ENCODE results near the gene BIRC5.
A peak's percentile ranks its signal among the peaks of the same experiment; 100 is the strongest.

Gene BIRC5

DNA sequence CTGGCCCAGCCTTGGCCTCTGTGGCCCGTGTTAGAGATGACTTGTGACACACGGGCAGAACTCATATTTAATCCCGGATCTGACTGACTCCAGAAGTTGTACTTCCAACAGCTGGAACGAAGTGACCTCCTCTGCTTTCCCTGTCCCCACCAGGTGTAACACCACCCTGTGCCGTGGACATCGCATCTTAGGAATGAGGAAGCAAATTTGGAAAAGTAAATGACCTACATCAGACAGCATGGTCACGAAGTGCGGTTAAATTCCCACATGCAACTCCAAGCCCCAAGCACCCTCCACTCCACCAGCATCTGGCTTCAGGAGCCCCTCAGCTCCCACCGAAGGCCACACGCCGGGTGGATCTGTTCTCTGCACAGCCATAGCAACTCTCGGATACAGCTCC, 30.1 kb upstream of the BIRC5 start:
- no peak for DNase-seq

DNA sequence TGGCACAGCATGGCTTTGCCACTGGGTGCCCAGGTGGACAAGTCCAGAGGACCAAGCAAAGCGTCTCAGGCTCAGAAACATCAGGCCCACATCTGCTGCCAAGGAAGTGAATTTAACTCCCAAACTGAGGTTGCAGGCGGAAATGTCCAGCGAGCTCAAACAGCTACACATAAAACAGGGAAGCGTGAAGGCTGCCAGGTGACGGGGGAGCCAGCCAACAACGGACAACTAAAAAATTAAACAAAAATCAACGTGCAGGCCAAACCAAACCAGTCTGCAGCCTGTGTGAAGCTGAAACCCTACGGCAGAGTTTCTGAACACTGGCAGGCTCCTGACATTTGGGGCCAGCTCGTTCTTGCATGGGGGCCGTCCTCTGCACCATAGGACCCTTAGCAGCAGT, 29.7 kb upstream of the BIRC5 start:
- DNase-seq = no peak

DNA sequence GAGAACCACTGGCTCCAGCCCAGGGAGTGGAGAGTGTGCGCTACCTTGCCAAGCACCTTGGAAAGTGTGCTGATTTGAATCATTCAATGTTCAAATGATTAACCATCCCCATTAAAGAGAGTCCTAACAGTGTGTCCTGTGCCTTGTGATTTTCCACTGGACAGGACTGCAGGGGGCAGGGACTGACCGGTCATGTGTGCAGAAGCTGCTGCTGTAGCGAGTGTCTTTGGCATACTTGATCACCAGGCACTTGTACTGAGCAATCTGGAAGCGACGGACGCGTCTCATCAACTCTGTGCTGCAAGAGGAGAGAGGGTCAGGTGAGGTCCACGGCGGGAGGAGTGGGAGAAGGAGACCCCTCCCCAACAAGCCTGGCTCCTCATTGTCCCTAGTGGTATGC, 29.2 kb upstream of the BIRC5 start:
- no peak for DNase-seq

DNA sequence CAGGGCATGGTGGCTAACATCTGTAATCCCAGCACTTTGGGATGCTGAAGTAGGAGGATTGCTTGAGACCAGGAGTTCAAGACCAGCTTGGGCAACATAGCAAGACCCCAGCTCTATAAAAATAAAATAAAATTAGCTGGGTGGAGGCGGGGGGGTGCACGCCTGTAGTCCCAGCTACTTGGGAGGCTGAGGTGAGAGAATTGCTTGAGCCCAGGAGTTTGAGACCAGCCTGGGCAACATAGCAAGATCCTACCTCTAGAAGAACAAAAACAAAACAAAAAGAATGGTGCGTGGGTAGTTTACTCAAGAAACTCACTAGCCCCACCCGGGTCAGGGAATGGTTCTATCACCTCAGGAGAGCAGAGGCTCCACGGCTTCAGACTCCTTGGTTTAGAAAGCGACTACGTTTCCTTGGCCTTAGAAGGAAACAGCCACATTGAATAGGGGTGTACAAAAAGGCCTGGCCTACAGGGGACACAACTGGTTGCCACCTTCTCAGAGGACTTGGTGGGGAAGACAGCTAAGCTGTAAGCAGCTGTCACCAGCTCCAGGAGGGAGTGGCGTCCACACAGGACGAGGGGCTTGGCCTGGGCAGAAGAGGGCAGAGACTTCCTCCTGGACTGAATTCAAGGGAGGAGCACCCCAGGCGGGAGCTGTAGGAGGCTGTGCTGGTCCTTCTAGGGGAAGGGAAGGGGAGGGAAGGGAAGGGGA, 27.9 kb upstream of the BIRC5 start:
- DNase-seq = no peak

DNA sequence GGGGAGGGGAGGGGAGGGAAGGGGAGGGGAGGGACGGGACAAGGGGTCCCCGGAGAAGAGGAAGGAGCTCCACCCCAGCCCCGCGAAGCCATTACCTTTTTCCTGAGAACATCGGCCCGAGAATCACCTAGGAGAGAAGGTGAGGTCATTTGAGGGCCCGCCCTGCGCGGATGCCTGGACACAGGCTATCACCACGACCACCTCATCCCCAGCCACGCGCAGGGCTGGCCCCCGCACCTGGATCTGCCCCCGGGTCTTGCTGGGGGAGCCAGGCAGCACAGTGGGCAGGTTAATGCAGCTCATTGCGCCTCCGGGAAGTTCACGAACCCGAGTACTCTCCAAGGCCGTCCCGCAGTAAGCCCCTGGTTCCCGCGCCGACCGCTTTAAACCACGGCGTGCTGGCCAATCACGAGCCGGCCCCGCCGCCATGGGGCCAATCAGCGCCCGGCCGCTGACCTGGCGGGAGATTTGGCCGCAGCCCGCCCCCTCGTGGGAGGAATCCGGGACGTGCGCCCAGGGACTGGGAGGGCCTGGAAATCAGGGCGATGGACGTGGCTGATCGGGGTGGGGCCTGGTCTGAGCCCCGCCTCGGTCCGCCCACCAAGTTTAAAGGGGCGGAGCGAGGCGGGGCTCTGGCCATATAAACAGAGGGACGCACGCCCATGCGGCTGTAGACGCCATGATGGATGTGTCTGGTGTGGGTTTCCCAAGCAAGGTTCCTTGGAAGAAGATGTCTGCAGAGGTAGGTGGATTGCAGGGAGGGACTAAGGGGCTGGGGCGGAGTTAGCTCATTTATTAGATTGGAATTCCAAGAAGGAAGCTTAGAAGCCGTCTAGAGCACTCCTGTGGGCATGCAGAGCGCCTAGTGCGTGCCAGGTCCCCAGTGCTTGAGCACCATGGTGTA, 27.1 kb upstream of the BIRC5 start, which contains the start of the genes AFMID and TK1:
Gene AFMID (plus strand): TSS at position 671 of the 904 bp plus-strand sequence. CDS start 9 bp downstream, at position 680.
Gene TK1 (minus strand): TSS at position 361 of the 904 bp plus-strand sequence. CDS start 58 bp downstream, at position 303.
- DNase-seq = peak; percentile 32 to 98 (median 92)

DNA sequence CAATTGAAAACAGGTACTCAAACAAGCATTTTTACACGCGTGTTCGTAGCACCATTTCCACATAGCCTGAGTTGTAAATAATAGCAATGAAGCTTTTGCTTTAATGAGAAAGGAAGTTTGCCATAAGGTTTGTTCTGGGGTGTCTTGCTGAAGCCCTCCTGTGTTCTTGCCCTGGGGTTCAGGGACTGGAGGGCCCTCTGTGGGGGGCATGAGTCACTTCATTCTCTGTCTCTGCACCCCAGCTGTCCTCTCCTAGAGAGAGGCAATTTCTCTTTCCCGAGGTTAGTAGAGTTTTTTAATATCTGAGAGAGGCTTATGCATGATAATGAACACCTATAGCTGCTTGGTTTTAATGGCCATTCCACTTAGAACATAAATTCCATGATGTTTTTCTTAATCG, 17.3 kb upstream of the BIRC5 start:
- DNase-seq = no peak

DNA sequence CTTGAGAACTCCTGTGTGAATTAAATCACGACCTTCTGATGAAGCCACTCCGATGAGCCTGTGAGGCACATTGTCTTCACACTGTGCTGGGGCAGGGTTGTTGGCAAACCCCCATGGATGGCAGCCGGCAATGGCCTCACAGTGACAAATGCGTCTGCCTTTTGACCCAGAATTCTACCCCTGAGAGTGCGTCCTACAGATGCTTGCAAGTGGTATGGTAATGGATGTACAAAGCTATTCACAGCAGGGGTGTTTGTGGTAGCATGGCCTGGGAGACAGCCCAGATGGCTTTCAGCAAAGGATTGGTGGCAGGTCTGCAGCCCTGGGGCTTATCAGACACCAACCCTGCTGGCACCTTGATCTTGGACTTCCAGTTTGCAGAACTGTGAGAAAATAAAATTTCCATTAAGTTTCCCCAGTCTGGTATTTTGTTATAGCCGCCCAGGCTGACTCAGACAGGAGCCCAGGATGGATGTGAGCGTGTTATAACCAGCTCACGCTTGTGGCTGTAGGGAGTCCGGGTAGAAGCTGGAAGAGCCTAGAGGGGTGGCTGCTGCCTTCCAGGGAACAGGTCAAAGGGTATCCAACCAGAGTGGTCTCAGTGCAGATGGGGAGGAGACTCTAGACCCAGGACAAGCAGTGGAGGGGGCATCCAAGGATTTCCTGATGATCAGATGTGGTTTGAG, 16.8 kb upstream of the BIRC5 start:
- DNase-seq = peak in 20 of 58 donors; percentile 6 to 53 (median 28)

DNA sequence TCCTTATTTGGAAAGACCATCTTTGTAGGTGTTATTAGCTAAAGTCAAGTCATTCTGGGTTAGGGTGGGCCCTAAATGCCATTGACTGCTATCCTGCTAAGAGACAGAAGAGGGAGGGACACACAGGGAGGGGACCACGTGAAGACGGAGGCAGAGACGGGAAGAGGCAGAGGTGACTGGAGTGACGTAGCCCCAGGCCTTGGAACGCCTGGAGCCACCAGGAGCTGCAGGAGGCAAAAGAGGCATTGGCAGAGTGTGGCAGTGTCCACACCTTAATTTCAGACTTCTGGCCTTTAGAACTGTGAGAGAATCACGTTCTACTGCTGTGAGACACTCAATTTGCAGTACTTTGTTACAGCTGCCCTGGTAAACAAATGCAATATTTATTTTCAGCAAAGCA, 13.6 kb upstream of the BIRC5 start:
- DNase-seq = no peak

DNA sequence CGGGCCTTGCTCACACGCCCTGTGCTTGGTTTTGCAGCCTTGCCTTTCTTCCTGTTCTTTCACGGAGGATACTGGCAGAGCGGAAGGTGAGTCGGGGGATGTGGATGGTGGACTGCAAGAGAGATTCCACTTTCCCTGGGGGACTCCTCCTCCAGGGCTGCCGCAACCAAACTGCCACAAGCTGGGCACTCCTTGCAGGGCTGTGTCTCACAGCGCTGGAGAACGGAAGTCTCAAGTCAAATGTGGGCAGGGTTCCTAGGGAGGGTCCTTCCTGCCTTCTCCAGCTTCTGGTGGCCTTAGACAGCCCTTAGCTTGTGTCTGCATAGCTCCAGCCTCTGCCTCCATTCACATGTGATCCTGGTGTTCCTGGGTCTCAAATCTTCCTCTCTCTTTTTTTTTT, 11.4 kb upstream of the BIRC5 start:
- DNase-seq = no peak

DNA sequence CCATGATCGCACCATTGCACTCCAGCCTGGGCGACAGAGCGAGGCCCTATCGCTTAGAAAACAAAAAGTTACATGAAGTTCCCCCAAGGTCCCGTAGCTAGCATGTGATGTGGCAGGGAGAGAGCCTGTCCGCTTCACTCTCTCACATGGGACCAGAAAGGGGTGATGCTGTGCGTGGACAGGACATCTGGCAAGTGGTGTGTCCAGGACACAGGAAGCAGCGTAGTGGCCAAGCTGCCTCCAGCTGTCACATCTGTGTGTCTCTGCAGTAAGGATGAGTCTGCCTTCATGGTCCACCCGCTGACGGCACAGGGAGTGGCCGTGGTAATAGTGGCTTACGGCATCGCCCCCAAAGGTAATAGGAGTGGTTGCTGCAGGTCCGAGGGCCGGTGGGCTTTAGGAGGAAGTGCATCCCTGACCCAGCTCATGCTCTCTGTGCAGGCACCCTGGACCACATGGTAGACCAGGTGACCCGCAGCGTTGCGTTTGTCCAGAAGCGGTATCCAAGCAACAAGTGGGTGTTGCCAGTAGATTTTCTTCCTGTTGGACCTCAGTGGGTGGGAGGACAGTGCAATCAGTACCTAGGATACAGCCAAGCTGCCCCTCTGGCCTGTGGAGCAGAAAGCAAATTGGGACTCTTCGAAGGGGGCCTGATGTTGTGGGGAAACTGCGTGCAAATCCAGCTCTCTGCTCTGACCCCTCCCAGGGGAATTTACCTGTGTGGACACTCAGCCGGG, 9.5 kb upstream of the BIRC5 start:
- no peak for DNase-seq

DNA sequence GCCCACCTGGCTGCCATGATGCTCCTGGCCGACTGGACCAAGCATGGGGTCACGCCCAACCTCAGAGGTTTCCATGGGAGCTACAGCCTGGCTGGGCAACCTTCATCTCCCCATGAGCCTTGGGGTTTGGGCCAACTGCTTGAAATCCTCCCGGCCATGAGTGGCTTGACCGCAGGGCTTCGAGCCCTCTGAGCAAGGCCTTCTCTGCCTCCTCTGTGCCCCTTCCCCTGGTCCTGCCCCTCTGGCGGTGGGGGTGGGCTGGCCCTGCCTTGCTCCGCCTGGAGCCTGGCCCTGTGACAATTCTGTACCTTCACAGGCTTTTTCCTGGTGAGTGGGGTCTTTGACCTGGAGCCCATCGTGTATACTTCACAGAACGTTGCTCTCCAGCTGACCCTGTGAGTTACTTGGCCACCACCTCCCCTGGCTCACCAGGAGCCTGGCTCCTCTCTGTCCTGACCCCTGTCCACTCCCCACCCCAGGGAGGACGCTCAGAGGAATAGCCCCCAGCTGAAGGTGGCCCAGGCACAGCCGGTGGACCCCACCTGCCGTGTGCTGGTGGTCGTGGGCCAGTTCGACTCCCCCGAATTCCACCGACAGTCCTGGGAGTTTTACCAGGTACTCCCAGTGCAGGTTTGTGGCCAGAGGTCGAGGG, 8.8 kb upstream of the BIRC5 start:
- DNase-seq = no peak

DNA sequence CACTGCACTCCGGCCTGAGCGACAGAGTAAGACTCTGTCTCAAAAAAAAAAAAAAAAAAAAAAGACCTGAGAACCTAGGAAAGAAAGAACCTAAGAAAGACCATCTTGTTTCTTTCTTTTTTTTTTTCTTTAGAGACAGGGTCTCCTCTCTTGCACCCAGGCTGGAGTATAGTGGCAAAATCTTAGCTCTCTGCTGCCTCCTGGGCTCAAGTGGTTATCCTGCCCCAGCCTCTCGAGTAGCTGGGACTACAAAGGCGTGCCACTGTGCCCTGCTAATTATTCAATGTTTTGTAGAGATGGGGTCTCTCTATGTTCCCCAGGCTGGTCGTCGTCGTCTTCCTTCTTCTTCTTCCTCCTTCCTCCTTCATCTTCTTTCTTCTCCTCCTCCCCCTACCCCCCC, 7.8 kb upstream of the BIRC5 start:
- no peak for DNase-seq

DNA sequence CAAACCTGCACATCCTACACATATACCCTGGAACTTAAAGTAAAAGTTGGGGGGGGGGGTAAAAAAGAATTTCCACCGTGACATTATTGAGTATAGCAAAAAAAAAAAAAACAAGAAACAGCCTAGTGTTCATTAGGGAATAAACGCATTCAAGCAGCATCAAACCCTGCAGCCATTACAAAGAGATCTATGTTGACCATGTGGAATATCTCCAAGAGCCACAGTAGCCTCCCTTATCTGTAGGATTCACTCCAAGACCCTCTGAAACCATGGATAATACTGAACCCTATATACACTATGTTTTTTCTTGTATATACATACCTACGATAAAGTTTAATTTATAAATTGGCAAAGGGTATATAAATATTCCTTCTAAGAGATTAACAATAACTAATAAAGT, 5.6 kb upstream of the BIRC5 start:
- DNase-seq = no peak

DNA sequence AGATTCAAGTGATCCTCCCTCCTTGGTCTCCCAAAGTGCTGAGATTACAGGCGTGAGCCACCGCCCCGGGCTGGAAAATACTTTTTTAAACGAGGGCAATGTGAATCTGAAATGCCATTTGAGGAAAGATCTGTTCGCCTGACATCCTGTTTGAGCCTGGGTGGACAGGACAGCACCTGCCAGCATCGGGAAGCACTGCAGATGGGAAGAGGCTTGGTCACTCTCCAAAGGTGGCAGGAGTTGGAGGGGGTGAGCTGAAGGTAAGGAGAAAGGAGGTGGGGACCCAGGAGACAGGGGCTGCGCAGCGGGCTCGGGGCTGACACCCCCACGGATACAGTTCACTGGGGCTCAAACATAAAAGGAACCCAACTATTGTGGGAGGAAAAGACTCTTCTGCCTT, 3.9 kb upstream of the BIRC5 start:
- DNase-seq = no peak

DNA sequence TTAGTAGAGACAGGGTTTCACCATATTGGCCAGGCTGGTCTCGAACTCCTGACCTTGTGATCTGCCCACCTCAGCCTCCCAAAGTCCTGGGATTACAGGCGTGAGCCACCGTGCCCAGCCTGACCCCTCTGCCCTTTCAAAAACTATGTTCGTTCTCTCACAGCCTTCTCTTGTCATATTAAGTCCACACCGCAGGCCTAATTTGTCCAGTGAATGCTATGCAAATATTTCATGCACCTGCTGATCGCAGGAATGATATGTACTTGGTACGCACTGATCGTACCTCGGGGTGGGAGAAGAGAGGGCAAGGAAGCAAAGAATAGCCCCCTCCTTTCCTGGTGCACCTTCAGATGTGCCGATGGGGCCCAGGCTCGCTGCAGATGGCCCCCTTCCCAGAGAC, 3.0 kb upstream of the BIRC5 start:
- no peak for DNase-seq

DNA sequence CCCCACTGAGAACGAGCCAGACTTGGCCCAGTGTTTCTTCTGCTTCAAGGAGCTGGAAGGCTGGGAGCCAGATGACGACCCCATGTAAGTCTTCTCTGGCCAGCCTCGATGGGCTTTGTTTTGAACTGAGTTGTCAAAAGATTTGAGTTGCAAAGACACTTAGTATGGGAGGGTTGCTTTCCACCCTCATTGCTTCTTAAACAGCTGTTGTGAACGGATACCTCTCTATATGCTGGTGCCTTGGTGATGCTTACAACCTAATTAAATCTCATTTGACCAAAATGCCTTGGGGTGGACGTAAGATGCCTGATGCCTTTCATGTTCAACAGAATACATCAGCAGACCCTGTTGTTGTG, 631 bp downstream of the BIRC5 start:
- DNase-seq = no peak

DNA sequence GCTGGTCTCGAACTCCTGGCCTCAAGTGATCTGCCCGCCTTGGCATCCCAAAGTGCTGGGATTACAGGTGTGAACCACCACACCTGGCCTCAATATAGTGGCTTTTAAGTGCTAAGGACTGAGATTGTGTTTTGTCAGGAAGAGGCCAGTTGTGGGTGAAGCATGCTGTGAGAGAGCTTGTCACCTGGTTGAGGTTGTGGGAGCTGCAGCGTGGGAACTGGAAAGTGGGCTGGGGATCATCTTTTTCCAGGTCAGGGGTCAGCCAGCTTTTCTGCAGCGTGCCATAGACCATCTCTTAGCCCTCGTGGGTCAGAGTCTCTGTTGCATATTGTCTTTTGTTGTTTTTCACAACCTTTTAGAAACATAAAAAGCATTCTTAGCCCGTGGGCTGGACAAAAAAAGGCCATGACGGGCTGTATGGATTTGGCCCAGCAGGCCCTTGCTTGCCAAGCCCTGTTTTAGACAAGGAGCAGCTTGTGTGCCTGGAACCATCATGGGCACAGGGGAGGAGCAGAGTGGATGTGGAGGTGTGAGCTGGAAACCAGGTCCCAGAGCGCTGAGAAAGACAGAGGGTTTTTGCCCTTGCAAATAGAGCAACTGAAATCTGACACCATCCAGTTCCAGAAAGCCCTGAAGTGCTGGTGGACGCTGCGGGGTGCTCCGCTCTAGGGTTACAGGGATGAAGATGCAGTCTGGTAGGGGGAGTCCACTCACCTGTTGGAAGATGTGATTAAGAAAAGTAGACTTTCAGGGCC, 5.5 kb downstream of the BIRC5 start:
- DNase-seq = no peak

DNA sequence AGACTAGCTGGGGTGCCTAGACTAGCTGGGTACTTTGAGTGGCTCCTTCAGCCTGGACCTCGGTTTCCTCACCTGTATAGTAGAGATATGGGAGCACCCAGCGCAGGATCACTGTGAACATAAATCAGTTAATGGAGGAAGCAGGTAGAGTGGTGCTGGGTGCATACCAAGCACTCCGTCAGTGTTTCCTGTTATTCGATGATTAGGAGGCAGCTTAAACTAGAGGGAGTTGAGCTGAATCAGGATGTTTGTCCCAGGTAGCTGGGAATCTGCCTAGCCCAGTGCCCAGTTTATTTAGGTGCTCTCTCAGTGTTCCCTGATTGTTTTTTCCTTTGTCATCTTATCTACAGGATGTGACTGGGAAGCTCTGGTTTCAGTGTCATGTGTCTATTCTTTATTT, 9.0 kb downstream of the BIRC5 start:
- no peak for DNase-seq

DNA sequence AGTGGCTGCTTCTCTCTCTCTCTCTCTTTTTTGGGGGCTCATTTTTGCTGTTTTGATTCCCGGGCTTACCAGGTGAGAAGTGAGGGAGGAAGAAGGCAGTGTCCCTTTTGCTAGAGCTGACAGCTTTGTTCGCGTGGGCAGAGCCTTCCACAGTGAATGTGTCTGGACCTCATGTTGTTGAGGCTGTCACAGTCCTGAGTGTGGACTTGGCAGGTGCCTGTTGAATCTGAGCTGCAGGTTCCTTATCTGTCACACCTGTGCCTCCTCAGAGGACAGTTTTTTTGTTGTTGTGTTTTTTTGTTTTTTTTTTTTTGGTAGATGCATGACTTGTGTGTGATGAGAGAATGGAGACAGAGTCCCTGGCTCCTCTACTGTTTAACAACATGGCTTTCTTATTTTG, 9.7 kb downstream of the BIRC5 start:
- no peak for DNase-seq

Data from anterior cingulate cortex (tissue), 58 donors.